Small intestine (tissue), 7 donors: ENCODE data around the gene DPP8. TPM values are rescaled to one million over a fixed set of nuclear protein-coding genes. Genes with fewer than 3 reads are reported as not detected.

Experiments
- DNase-seq, 2 donors: peaks; one replicate each; pipeline versions ENCODE4 v3.0.0 to v3.0.0-alpha.2; 2013
- FAIRE-seq: peaks from 2 replicates; lab custom pipeline; 2012; peaks lifted over from hg19 to GRCh38; lab: Jason Lieb, UNC
- H3K27ac ChIP-seq, 3 donors: one replicate each; pipeline ENCODE4 v1.5.1; 2013; ENCODE audit warnings: low read length in 2 of 3, mild to moderate bottlenecking in 2 of 3, control low read depth in 1 of 3, inconsistent platforms in 1 of 3, low read depth in 1 of 3, moderate library complexity in 1 of 3
- H3K27me3 ChIP-seq, 3 donors: one replicate each; pipeline ENCODE4 v1.6.1; 2013; ENCODE audit warnings: low read length in 3 of 3, inconsistent platforms in 1 of 3; ENCODE audit not compliant: control insufficient read depth in 3 of 3, insufficient read depth in 3 of 3
- H3K36me3 ChIP-seq, 3 donors: one replicate each; pipeline ENCODE4 v1.6.1; 2013; ENCODE audit warnings: low read length in 3 of 3, inconsistent platforms in 1 of 3, low read depth in 1 of 3, mild to moderate bottlenecking in 1 of 3, moderate library complexity in 1 of 3; ENCODE audit not compliant: control insufficient read depth in 3 of 3, insufficient read depth in 2 of 3
- H3K4me1 ChIP-seq, 3 donors: one replicate each; pipeline ENCODE4 v1.6.1; 2013; ENCODE audit warnings: low read length in 2 of 3, inconsistent platforms in 1 of 3, low read depth in 1 of 3, mild to moderate bottlenecking in 1 of 3, moderate library complexity in 1 of 3; ENCODE audit not compliant: control insufficient read depth in 3 of 3, insufficient read depth in 2 of 3
- H3K4me3 ChIP-seq, 3 donors: one replicate each; pipeline ENCODE4 v1.5.1; 2013; ENCODE audit warnings: low read length in 3 of 3, control low read depth in 1 of 3, inconsistent platforms in 1 of 3, low read depth in 1 of 3, mild to moderate bottlenecking in 1 of 3, moderate library complexity in 1 of 3
- H3K9me3 ChIP-seq, 2 donors: one replicate each; pipeline ENCODE4 v1.6.1; 2013; ENCODE audit warnings: low read depth in 1 of 2, low read length in 1 of 2; ENCODE audit not compliant: control insufficient read depth in 2 of 2, insufficient read depth in 1 of 2
- WGBS, 3 donors: extraction: QIAGEN DNeasy Blood & Tissue Kit; methylation state at CpG; one replicate each; pipeline ENCODE4 v1.1.7; 2013; 5-methylcytosine and 5-hydroxymethylcytosine counted together
- polyA plus RNA-seq, 4 donors: library from polyadenylated mRNA; stranded (reverse) in 3 of 4; unstranded in 1 of 4; fragments of 200-250 nt in 3 of 4; fragments of 120-200 nt in 1 of 4; gene quantifications; one replicate each; pipeline versions ENCODE4 v1.2.1 to v1.2.3, GENCODE V29; 2013
- donor health status: healthy with polysubstance abuse.
- donor health status: control.
- donor health status: control.
- donor health status: Bipolar disorder and iron deficiency.
- donor health status: healthy.

The DPP8 gene
- polyA plus RNA-seq, 4 donors = 9.2 to 32.0 (median 12.2) TPM

- no peaks in the 10 kb centered on the region for H3K9me3 ChIP-seq
- no peak overlapping the region for H3K4me3 ChIP-seq
- FAIRE-seq (no peak), DNase-seq (no peak)
- H3K36me3 ChIP-seq = no peaks in the 10 kb centered on the region
- H3K27me3 ChIP-seq = no peaks in the 10 kb centered on the region
- H3K27ac ChIP-seq = no peak overlapping the region
- peaks cover 2 to 12% (median 8%) of the 10 kb centered on the region in 3 donors for H3K4me1 ChIP-seq
- 72 to 84% (median 83%) methylated on average over 4 of the region's 4 CpGs for whole genome bisulfite sequencing, 3 donors
Observed at GRCh38 chr15:65518633-65519285, 1.3 kb upstream of the DPP8 start.

GRCh38 chr15:65517866-65518207 is 348 bp upstream of the DPP8 start:
- Histone ChIP-seq H3K4me1 (peaks cover 2 to 12% (median 8%) of the 10 kb centered on the region in 3 donors), H3K27me3 (no peaks in the 10 kb centered on the region), H3K36me3 (no peaks in the 10 kb centered on the region), H3K9me3 (no peaks in the 10 kb centered on the region), H3K27ac (peak overlapping the region in 1 of 3 donors; percentile 16), H3K4me3 (peak overlapping the region in 2 of 3 donors; percentile 80 to 91)
- 30 to 41% (median 34%) methylated on average over 8 of the region's 8 CpGs for WGBS, 3 donors
- no peak for DNase-seq
- no peak for FAIRE-seq

- Histone ChIP-seq H3K4me1 (peaks cover 2 to 12% (median 8%) of the 10 kb centered on the region in 3 donors), H3K27ac (no peak overlapping the region), H3K4me3 (no peak overlapping the region), H3K9me3 (no peaks in the 10 kb centered on the region), H3K27me3 (no peaks in the 10 kb centered on the region), H3K36me3 (peaks cover 2 to 19% (median 7%) of the 10 kb centered on the region in 3 donors)
- DNase-seq (no peak), FAIRE-seq (no peak)
- 59 to 71% (median 71%) methylated on average over 10 of the region's 10 CpGs for WGBS, 3 donors
Observed at GRCh38 chr15:65512807-65513416, 4.6 kb downstream of the DPP8 start.

DNA sequence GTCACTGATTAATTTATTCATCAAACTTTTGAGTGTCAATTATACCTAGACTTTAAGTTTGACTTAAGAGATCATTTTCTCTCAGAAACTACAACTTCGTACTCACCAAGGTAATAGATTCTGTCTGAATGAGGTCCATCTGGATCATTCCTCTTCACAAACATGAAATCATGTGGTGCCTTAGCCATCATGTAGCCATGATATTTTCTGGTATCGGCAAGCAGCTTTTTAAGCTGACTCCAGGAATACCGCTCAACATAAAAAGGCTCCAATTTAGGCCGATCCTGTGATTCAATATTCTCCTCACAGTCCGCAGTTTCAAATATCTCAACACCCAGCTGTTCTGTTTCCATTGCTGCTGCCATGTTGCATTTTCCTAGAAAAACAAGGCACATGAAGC is 5.3 kb downstream of the DPP8 start:
- 88 to 95% (median 95%) methylated on average over 5 of the region's 5 CpGs for WGBS, 3 donors
- DNase-seq (no peak), FAIRE-seq (no peak)
- Histone ChIP-seq H3K4me3 (no peak overlapping the region), H3K27ac (peak overlapping the region in 1 of 3 donors; percentile 33), H3K36me3 (peaks cover 2 to 21% (median 7%) of the 10 kb centered on the region in 3 donors), H3K9me3 (no peaks in the 10 kb centered on the region), H3K27me3 (no peaks in the 10 kb centered on the region), H3K4me1 (peaks cover 2 to 12% (median 8%) of the 10 kb centered on the region in 3 donors)

DNA sequence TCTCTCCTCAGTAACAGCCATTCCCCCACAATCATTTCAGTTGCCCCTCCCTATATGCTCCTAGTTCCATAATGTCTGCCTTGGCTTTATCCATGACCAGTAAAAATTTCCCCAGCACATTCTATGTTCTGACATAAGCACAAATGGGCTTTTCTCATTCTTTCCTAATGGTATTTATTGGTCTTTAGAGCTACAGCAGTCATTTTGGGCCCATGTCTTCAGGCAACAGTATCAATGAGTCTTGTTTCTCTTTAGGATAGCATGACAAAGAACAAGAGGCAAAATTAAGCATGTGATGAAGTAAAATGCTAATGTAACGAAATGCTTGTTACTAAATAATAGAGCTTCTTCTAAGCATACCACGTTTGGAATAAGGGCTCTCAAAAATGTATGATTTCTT is 8.2 kb downstream of the DPP8 start:
- DNase-seq = no peak
- Histone ChIP-seq H3K4me3 (no peak overlapping the region), H3K27ac (no peak overlapping the region), H3K27me3 (no peaks in the 10 kb centered on the region), H3K36me3 (peaks cover 6 to 41% (median 7%) of the 10 kb centered on the region in 3 donors), H3K9me3 (no peaks in the 10 kb centered on the region), H3K4me1 (no peaks in the 10 kb centered on the region)
- FAIRE-seq = no peak
- WGBS, 3 donors = 87 to 94% (median 91%) methylated on average over 2 of the region's 2 CpGs

- Histone ChIP-seq H3K27me3 (no peaks in the 10 kb centered on the region), H3K4me3 (no peak overlapping the region), H3K27ac (no peak overlapping the region), H3K9me3 (no peaks in the 10 kb centered on the region), H3K36me3 (peaks cover 3 to 53% (median 18%) of the 10 kb centered on the region in 3 donors), H3K4me1 (no peaks in the 10 kb centered on the region)
- 79 to 81% (median 79%) methylated on average over 4 of the region's 4 CpGs for WGBS, 3 donors
- FAIRE-seq = no peak
- no peak for DNase-seq
Observed at GRCh38 chr15:65494076-65494475, 23.4 kb downstream of the DPP8 start.

GRCh38 chr15:65484876-65485275 is 32.6 kb downstream of the DPP8 start:
- no peaks in the 10 kb centered on the region for H3K9me3 ChIP-seq
- WGBS, 3 donors = 94 to 97% (median 96%) methylated on average over 4 of the region's 4 CpGs
- no peak overlapping the region for H3K4me3 ChIP-seq
- peaks cover 2 to 50% (median 26%) of the 10 kb centered on the region in 3 donors for H3K36me3 ChIP-seq
- no peaks in the 10 kb centered on the region for H3K4me1 ChIP-seq
- H3K27me3 ChIP-seq = no peaks in the 10 kb centered on the region
- no peak for DNase-seq
- no peak for FAIRE-seq
- H3K27ac ChIP-seq = no peak overlapping the region

DNA sequence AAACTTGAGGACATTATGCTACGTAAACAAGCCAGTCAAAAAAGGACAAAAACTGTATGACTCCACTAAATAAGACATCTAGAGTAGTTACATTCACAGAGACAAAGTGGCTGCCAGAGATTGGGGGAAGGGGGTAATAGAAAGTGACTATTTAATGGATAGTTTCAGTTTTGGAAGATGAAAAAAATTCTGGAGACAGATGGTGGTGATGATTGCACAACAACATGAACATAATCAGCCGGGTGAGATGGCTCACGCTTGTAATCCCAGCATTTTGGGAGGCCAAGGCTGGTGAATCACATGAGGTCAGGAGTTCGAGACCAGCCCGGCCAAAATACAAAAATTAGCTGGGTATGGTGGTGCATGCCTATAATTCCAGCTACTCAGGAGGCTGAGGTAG is 40.6 kb downstream of the DPP8 start:
- Histone ChIP-seq H3K27ac (no peak overlapping the region), H3K36me3 (peaks cover 7 to 47% (median 22%) of the 10 kb centered on the region in 3 donors), H3K9me3 (no peaks in the 10 kb centered on the region), H3K27me3 (no peaks in the 10 kb centered on the region), H3K4me1 (no peaks in the 10 kb centered on the region), H3K4me3 (no peak overlapping the region)
- DNase-seq (no peak), FAIRE-seq (no peak)
- WGBS, 3 donors = 74 to 93% (median 90%) methylated on average over 5 of the region's 5 CpGs
